ENCODE results near the gene PKM.
"Not testable (repeated sequence)": the region's sequence is repeated elsewhere in the genome, so short reads cannot be mapped to it uniquely, and the experiment has no call there.

The PKM gene

DNA sequence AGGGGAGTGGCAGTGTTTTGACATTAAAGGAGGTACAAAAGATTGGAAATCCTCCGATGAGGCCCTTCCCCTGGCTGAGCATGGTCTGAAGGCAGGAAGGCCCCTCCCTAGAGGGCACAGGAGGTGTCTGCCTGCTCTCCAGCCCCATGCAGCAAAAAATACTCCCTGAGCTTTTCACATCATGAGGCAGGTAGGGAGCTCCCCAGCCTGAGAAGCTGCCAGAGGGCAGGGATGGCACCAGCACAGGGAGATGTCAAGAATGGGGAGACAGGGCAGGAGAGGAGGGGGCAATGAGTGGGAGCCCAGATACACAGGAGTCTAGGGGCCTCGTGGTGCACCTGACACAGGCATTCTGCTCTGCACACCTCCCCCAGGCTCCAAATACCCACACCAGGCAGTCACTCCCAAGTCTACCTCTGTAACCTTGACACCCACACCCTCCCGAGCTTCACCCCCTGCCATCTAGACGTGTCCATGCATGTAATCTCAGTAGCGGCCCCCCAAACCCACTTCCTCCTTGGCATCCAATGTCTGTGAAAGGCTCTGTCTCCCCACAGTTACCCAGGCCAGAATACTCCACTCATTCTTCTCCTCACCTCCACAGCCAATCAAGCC lies 56.3 kb downstream of the PKM start:
- DNase-seq = no peak

- DNase-seq = no peak
These were observed 57.0 kb downstream of the PKM start for GRCh38 chr15:72173864-72174550.

DNA sequence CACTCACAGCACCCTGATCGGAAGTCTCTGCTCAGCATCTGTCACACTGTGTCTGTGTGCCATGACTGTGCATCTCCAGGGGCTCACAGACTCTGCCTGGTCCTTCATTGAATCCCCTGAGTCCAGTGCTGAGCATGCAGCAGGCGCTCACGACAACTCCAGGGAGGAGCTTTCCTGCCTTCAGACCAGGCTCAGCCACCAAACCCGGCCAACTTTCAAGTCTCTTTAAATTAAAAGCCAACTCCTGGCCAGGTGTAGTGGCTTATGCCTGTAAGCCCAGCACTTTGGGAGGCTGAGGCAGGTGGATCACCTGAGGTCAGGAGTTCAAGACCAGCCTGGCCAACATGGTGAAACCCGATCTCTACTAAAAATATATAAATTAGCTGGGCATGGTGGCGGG lies 57.6 kb downstream of the PKM start:
- no peak for DNase-seq

DNA sequence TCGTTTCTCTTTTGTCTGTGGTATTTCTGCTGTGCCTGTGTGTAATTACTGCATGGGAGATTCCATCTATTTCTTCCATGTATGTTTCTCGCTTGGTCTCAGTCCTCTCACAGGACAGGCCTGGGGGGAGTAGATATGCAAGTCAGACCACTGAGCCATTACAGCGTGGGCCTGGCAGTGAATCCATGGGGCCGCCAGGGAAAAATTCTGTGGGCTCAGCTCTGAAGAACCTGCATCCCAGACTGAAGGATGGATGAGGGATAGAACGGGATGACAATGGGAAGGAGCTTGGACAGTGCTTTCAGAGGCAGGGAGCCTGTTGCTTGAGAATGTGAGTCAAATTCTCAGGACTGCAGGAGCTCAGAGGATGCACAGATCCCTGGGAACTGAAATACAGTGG lies 58.2 kb downstream of the PKM start:
- DNase-seq = no peak

- not testable (repeated sequence) for DNase-seq
These were observed 59.0 kb downstream of the PKM start for GRCh38 chr15:72171978-72172377.

GRCh38 chr15:72170691-72171090 lies 60.3 kb downstream of the PKM start:
- no peak for DNase-seq

DNA sequence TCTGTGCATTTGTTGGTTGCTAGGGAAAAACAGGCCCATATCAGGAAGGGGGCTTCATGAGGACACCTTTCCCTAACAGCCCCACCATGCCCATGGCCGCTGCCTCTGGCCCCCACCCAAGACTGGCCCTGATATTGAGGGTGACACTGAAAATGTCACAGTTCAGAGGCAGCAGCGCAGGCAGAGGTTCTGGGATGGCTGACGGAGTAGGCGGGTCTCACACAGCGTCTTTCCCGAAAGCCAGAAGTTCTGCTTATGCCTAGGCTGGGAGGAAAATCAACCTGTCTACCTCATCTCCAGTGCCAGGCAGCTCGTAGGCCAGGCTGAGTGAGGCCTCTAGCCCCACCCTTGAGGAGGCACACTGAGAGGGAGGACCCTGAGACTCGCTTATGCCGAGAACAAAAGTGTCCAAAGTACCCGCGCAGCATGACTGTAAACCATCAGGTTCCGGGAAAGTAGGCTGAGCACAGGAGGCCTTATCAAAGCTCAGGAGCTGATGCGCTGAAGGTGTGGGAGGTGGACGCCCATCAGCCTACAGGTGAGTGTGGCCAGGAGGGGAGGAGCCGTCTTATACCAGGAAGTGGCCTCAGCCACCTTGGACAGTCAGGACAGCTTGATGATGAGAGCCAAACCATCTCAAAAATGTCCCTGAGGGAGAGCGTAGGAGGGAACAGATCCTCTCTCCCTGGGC lies 60.9 kb downstream of the PKM start:
- no peak for DNase-seq

DNA sequence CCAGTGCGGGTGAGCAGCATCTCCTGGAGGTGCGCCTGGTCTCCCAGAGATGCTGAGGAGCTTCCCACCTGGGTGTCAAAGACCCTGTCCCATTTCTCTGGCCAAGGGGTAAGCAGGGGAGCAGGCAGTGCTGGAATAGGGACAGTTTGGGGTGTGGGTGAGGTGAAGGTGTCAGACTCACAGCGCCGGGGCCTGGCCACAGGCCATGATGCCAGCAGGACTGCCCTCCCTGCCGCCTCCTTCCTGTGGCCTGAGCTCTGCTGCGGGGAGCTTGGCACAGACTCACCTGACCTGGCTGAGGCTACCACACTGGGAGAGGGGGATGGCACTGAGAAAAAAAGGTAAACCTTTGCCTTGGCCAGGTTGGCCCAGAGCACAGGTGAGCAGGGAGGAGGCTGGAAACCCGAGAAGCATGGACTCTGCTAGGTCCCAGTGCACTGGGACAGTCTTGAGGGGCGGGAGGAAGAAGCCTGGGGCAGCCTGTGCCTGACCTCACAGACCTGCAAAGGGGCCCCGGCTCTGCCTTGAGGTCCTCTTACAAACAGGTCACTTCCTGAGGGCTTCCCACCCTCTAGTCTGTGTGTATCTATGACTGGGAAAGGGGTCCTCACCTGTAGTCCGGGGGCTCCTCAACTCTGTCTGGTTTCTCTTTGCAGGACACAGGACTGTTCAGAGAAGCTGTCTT lies 61.6 kb downstream of the PKM start:
- no peak for DNase-seq

- DNase-seq = no peak
These were observed 62.2 kb downstream of the PKM start for GRCh38 chr15:72168808-72169190.

DNA sequence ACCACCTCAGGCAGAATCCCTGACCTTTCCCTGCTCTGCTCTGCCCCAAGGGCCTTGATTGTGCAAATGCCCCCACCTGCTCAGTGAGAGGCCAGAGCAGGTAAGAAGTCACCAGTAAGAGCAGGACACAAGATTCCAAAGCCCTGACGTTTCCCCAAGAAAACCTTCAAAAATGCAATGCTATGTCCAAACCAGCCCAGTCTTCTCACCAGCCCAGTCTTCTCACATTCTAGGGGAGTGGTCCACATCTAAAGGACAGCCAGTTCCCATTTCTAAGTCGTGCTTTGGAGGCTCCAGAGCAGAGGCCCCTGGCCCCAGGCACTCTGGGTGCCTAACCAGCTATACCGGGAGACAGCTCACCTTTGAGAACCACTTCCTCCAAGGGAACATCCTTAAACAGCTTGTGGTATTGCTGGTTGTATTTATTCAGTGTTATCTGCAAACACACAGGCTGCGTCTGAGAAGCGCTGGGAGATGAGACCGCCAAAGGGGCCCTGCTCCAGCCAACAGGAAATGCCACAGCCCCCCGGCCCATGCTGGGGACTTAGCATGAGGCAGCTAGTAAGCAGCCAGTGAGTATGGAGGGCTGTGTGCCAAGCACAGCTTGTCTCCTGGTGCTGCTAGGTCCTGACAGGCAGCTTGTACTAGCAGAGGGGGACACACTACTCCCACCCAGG lies 62.7 kb downstream of the PKM start:
- DNase-seq = no peak

DNA sequence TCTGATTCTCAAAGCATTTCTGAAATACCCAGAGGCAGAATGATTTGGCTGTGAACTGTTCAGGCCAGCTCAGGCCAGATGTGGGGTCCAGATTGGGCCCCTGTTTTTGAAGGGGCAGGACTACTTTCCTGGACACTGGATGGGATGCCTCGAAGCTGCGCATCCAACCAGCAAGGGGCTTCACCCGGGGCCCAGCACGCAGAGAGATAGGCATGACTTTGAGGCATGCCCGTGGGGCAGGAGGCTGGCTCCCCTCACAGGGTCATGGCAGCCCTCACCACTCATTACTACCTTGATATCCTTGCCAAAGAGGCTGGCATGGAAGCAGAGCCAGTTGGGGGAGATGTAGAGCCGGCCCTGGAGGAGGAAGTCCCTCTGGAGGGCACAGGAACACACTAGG lies 63.5 kb downstream of the PKM start:
- no peak for DNase-seq

DNA sequence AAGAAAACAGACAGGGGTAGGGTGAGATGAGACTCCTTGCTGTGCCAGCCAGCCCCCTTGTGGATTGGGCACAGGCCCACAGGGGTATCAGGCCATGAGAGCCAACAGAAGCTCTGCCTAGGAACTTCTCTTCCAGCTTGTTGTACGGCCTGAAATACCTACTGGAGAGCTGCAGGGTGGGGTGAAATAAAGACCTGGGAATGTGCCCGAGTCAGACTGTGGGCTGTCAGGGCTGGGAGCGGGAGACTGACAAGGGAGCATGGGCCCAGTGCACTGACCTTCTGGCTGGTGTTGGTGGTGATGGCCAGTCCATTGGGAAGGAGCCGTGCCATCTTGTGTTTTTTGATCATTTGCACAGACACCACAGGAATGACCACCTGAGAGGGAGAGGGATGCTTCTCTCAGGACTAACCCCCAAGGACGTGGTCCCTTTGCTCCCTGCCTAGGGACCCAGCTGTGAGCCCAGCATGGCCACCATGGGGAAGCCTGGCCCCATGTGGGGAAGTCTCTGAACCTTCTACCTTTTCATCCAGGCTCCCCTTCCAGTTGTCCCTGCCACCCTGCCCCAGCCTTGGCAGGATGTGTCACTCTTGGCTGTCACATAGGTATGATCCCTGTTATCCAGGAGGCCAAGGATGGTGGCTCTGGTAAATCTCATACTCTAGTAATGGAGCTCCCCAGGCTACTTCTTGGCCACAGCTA lies 64.1 kb downstream of the PKM start:
- no peak for DNase-seq

GRCh38 chr15:72163719-72164118 lies 67.3 kb downstream of the PKM start:
- DNase-seq = no peak

- no peak for DNase-seq
These were observed 68.4 kb downstream of the PKM start for GRCh38 chr15:72162569-72162968.

DNA sequence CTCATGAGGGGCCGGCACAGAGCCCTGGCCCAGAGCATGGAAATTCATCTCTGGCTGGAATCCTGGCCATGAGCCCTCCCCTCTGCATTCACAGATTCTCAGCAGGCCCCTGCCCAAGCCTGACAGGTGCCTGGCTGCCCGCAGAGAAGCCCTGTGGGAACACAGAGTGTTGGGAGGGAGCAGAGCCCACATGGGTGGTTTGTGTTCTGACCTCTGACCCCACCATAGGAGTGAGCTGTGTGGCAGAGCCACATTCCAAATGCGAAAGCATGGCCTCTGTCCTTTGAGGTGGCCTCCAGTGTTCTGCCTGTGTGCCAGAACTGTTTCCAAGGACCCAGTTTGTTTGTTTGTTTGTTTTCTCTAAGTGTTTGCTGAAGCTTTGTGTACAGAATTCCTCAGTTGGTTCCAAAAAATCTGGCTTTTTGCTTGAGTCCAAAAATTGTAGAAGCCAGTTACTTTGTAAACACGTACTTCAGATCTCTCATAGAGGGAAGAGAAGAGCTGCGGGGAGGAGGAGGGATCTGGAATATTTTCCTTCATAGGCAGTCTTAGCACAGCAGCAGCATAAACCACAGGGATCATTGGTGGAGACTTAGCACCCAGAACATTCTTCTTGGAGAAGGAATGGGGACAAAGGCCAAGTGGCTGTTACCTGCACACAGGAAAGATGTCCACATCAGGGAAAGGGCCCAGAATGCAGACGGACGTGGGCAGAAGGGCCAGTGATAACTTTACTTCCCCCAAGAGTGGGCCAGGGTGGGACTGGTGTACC lies 69.4 kb downstream of the PKM start:
- DNase-seq = no peak

DNA sequence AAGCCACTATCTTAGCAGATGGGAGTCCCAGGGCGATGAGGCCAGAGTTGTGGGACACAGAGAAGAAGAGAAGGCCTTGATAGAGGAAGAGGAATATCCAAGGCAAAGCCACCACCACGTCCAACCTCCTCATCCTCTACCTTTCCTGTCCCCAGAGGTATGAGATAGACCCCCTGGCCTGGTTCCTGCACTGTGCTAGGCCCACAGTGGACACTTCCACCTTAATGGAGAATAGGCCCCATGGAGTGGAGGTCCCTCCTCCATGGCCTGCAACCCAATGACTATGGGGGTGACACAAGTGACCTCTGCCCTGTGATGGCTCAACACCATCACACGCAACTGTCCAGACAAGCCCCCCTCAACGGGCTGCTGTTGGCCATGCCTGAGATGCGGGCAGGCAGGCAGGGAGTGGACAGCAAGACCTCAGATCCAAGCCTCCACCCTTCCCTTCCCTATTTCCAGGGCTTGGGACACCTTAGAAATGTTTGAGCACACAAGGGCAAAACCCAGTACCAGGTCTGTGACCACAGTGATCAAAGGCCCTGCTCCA lies 70.2 kb downstream of the PKM start:
- no peak for DNase-seq

DNA sequence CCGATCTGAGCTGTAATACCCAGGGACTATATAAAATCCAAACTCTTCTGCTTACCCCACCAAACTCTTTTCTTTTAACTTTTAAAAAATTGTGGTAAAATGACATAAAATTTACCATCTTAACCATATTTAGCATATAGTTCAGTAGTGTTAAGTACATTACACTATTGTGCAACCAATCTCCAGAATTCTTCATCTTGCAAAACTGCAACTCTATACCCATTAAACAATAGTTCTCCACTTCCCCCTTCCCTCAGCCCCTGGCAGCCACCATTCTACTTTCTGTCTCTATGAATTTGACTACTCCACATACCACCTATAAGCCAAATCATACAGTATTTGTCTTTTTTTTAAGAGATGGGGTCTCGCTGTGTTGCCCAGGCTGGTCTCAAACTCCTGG lies 74.1 kb downstream of the PKM start:
- no peak for DNase-seq

GRCh38 chr15:72155635-72156616 lies 75.1 kb downstream of the PKM start:
- peak; percentile 72 to 80 for DNase-seq

GRCh38 chr15:72155003-72155621 lies 75.9 kb downstream of the PKM start:
- DNase-seq = no peak

DNA sequence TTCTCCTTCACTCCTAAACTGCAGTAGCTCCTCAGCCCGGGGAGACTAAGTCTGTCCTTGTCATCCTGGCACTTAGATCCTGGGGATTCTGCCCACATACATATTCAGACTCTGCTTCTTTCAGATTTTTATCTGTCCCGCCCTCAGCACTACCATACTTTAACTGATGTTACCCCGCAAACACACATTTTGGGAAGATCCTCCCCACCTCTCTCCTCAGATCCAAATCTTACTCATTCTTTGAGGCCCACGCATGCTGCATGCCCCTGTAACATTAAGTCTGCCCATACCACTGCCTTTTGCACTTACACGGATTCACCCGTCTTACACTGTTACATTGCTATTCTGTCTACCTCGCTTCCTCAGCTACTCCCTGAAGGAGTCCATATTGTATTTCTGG lies 76.7 kb downstream of the PKM start:
- no peak for DNase-seq

Data from CD4-positive, alpha-beta T cell treated with Interferon alpha-2 for 1 hour (primary cell).